ENCODE data around the gene SIK3.

Gene SIK3

GRCh38 chr11:116862185-116862584 is 236.0 kb downstream of the SIK3 start:
- H3K4me3 ChIP-seq (ENCODE audit: low read depth, low read length), result no peak overlapping the region
- TF ChIP-seq CTCF (IDR thresholded peaks at IDR 0.05; ENCODE audit: low read depth, low read length), result no peak

- TF ChIP-seq CTCF (IDR thresholded peaks at IDR 0.05; ENCODE audit: low read depth, low read length), result no peak
- H3K4me3 ChIP-seq (ENCODE audit: low read depth, low read length), result no peak overlapping the region
These were observed 236.7 kb downstream of the SIK3 start for GRCh38 chr11:116861539-116861938.

GRCh38 chr11:116860303-116860702 is 237.9 kb downstream of the SIK3 start:
- TF ChIP-seq CTCF (IDR thresholded peaks at IDR 0.05; ENCODE audit: low read depth, low read length), result no peak
- H3K4me3 ChIP-seq (ENCODE audit: low read depth, low read length), result no peak overlapping the region

- TF ChIP-seq CTCF (IDR thresholded peaks at IDR 0.05; ENCODE audit: low read depth, low read length), result no peak
- no peak overlapping the region for H3K4me3 ChIP-seq (ENCODE audit: low read depth, low read length)
These were observed 239.1 kb downstream of the SIK3 start for GRCh38 chr11:116859175-116859574.

- H3K4me3 ChIP-seq (ENCODE audit: low read depth, low read length), result no peak overlapping the region
- no peak for TF ChIP-seq CTCF (IDR thresholded peaks at IDR 0.05; ENCODE audit: low read depth, low read length)
These were observed 240.3 kb downstream of the SIK3 start for GRCh38 chr11:116857936-116858335.

GRCh38 chr11:116857316-116857715 is 240.9 kb downstream of the SIK3 start:
- no peak for TF ChIP-seq CTCF (IDR thresholded peaks at IDR 0.05; ENCODE audit: low read depth, low read length)
- H3K4me3 ChIP-seq (ENCODE audit: low read depth, low read length), result no peak overlapping the region

GRCh38 chr11:116856423-116856822 is 241.8 kb downstream of the SIK3 start:
- H3K4me3 ChIP-seq (ENCODE audit: low read depth, low read length), result no peak overlapping the region
- no peak for TF ChIP-seq CTCF (IDR thresholded peaks at IDR 0.05; ENCODE audit: low read depth, low read length)

All from WI38 (cell line).